Stimulated activated CD4-positive, alpha-beta T cell treated with anti-CD3 and anti-CD28 coated beads, TNF-alpha, amount 100 ng/mL, for 24 hours (primary cell): ENCODE results near the gene CKB.
"Not testable (repeated sequence)": the region's sequence is repeated elsewhere in the genome, so short reads cannot be mapped to it uniquely, and the experiment has no call there.

Experiments
- DNase-seq, 3 experiments: peaks; one replicate each; pipeline ENCODE4 v3.0.0-alpha.2; 2020; ENCODE audit warnings: low read depth in 3 of 3

Gene CKB

GRCh38 chr14:103526247-103526913, 3.8 kb upstream of the CKB start:
- DNase-seq = no peak

- DNase-seq = not testable (repeated sequence)
Observed at GRCh38 chr14:103525430-103526246, 3.0 kb upstream of the CKB start.

GRCh38 chr14:103524002-103524935, 1.6 kb upstream of the CKB start:
- no peak for DNase-seq

GRCh38 chr14:103523575-103523954, 935 bp upstream of the CKB start:
- no peak for DNase-seq

- no peak for DNase-seq
Observed at GRCh38 chr14:103521951-103522563, 573 bp downstream of the CKB start.

- DNase-seq = no peak
Observed at GRCh38 chr14:103521438-103521950, 1.1 kb downstream of the CKB start.

- peak in 1 of 3 experiments; percentile 56 for DNase-seq
Observed at GRCh38 chr14:103520657-103521437, 1.8 kb downstream of the CKB start.

GRCh38 chr14:103520269-103520656, 2.4 kb downstream of the CKB start:
- no peak for DNase-seq

GRCh38 chr14:103519837-103520212, 2.8 kb downstream of the CKB start:
- no peak for DNase-seq

GRCh38 chr14:103519043-103519836, 3.4 kb downstream of the CKB start:
- no peak for DNase-seq

GRCh38 chr14:103518422-103519042, 4.1 kb downstream of the CKB start:
- DNase-seq = peak in 1 of 3 experiments; percentile 58

GRCh38 chr14:103517721-103518421, 4.8 kb downstream of the CKB start:
- no peak for DNase-seq

GRCh38 chr14:103517174-103517566, 5.5 kb downstream of the CKB start:
- DNase-seq = no peak

GRCh38 chr14:103516426-103517173, 6.0 kb downstream of the CKB start:
- DNase-seq = no peak

GRCh38 chr14:103514596-103515421, 7.8 kb downstream of the CKB start:
- no peak for DNase-seq

GRCh38 chr14:103512701-103513611, 9.7 kb downstream of the CKB start:
- DNase-seq = no peak
